Activated naive CD4-positive, alpha-beta T cell treated with anti-CD3 and anti-CD28 coated beads, Interleukin-2, amount 50 U/mL, for 72 hours (primary cell): ENCODE measurements around the gene PLCG1. TPM values are rescaled to one million over a fixed set of nuclear protein-coding genes. Genes with fewer than 3 reads are reported as not detected.
A peak's percentile ranks its signal among the peaks of the same experiment; 100 is the strongest.

ENCODE experiments used
- ATAC-seq, 2 donors: fragments of 150-1000 bp; cut with Tn5 transposase; 2 replicates each; pipeline ENCODE4 v1.10.0; 2021; ENCODE audit warnings: mild to moderate bottlenecking in 2 of 2, moderate library complexity in 2 of 2
- DNase-seq, 2 donors: peaks; one replicate each; pipeline ENCODE4 v3.0.0; 2021 to 2022; ENCODE audit warnings: low spot score in 2 of 2
- H3K27ac Mint-ChIP-seq, 2 donors: one replicate each; pipeline ENCODE4 v1.8.0; 2022; ENCODE audit warnings: mild to moderate bottlenecking in 2 of 2, mixed read lengths in 2 of 2
- H3K36me3 Mint-ChIP-seq, 2 donors: one replicate each; pipeline ENCODE4 v1.8.0; 2022; ENCODE audit warnings: mixed read lengths in 2 of 2
- H3K9me3 Mint-ChIP-seq, 2 donors: one replicate each; pipeline ENCODE4 v1.8.0; 2022; ENCODE audit warnings: mixed read lengths in 2 of 2
- total RNA-seq, 2 donors: library from RNA; stranded (reverse); gene quantifications; one replicate each; pipeline ENCODE4 v1.2.3, GENCODE V29; 2022

The PLCG1 gene
- total RNA-seq, 2 donors from 2014 or later: 153 to 348 TPM

DNA sequence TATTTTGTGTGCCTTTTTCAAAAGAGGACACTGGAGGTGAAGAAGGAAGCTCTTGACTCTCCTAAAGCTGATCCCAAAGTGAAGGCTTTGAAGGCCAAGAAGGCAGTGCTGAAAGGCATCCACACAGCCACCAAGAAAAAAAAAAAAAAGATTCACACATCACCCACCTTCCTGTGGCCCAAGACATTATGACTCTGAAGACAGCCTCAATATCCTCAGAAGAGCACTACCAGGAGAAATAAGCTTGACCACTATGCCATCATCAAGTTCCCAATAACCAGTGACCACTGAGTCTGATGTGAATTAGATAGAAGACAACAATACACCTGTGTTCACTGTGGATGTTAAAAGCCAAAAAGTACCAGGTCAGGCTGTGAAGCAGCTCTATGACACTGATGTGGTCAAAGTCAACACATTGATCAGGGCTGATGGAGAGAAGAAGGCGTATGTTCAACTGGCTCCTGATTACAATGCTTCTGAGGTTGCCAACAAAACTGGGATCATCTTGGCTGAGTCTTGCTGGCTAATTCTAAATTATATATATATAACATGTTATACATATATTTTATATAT lies 59.4 kb downstream of the PLCG1 start:
- ATAC-seq (peak; percentile 45 to 75), DNase-seq (no peak)
- H3K27ac Mint-ChIP-seq: no peak overlapping the region
- peaks cover 20 to 28% of the 10 kb centered on the region in 2 donors for H3K36me3 Mint-ChIP-seq
- peaks cover 13 to 23% of the 10 kb centered on the region in 2 donors for H3K9me3 Mint-ChIP-seq

DNA sequence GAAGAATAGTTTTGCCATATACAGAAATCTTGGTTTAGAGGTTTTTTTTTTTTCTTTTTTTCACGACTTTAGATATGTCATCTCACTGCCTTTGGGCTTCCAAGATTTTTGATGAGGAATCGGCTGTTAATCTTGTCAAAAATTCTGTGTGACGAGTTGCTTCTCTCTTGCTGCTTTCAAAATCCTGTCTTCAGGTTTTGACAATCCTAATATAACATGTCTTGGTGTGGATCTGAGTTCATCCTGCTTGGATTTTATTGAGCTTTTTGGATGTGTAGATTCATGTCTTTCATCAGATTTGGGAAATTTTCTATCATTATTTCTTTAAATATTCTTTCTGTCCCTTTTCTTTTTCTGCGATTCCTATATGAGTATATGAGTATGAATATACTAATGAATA lies 61.1 kb downstream of the PLCG1 start:
- Mint-ChIP-seq H3K27ac (no peak overlapping the region), H3K36me3 (peaks cover 21 to 28% of the 10 kb centered on the region in 2 donors), H3K9me3 (peaks cover 13 to 18% of the 10 kb centered on the region in 2 donors)
- ATAC-seq: no peak
- no peak for DNase-seq

DNA sequence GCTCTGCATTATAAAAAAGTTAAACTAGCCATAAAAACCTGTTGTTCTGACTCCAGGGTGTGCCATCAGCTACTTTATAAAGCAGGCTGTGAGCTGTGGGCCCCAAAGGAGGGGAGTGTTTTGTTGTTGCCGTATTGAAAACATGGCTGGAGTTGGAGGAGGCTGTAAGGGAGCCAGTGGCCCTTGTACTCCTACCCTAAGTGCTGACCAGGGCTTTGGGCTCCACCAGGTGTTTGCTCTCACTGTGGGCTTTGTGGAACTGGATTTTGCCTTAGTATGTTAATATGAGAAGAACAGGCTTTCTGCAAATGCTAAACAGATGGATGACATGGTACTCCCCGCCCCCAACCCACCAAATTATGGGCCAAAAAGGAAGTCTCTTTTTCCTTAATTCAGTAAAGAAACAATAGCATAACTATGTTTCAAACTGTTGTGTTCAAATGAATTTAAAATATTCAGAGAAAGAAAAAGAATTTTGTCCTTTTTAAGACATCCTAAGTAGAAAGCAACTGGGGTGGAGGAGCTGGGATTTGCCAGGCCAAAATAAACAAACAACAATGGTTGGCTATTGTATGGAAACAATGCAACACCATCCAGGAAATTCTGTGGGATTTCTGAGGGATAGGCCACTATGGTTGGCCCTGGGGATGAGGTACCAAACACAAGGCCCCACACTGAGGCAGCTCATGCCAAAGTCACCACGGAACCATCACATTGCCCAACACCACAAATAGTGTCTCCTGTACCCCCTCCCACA lies 63.3 kb downstream of the PLCG1 start:
- peaks cover 13 to 18% of the 10 kb centered on the region in 2 donors for H3K9me3 Mint-ChIP-seq
- no peak overlapping the region for H3K27ac Mint-ChIP-seq
- ATAC-seq: no peak
- peaks cover 21 to 32% of the 10 kb centered on the region in 2 donors for H3K36me3 Mint-ChIP-seq
- no peak for DNase-seq

DNA sequence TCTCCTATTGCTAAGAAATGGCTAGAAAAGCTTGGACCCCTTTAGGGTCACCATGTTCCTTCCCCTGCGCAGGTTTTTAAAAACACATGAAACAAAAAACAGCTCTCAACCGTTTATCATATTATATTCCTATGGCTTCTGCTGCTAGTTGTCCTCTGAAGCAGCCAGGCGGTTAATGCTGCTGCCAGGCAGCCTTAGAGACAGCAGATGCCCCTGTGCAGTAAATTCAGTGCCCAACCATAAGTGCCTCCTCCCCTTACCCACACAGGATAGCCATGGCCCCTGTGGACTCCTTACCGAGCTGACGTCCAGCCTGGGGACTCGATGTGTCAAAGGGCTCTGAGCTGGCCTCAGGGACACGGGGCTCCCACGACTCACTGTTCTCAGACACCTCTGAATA lies 64.4 kb downstream of the PLCG1 start:
- no peak for DNase-seq
- Mint-ChIP-seq H3K36me3 (peaks cover 21 to 32% of the 10 kb centered on the region in 2 donors), H3K9me3 (peaks cover 13 to 18% of the 10 kb centered on the region in 2 donors), H3K27ac (no peak overlapping the region)
- peak in 1 of 2 donors; percentile 35 for ATAC-seq

DNA sequence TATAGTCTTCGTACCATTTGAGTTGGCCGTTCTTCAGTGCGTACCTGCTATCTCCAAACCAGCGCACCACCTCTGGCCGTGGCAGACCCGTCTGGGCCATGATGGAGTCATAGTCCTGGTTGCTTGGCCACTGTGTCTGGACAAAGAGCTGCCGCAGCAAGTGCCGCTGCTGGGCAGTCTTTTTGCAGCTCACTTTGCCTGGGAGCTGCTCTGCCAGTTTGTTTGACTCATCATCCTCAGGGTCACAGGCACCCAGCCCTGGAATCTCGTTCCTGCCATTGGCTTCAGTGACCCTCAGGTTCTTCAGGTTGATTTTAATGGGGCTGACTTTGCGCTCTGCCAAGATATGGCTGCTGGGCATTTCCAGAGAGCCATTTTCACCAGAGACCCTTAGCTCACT lies 65.1 kb downstream of the PLCG1 start:
- peaks cover 13 to 18% of the 10 kb centered on the region in 2 donors for H3K9me3 Mint-ChIP-seq
- H3K27ac Mint-ChIP-seq: no peak overlapping the region

DNA sequence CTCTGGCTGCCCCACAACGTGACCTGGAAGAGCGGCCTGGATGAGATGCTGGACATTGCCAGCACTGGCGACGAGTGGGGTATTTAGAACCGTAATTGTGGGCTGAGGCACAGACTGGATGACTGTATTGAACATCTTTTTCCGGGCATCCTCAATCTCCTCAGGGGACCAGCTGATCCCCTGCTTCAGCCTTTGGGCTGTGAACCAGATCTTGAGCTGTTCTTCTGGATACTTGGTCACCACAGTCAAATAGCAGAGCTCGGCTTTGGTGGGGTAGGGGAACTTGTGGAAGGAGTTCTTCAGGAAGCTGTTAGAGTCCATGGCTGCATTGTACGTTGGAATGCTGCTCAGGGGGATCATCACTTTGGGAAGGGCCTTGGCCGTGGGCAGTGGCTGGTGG lies 66.3 kb downstream of the PLCG1 start:
- DNase-seq (no peak), ATAC-seq (no peak)
- Mint-ChIP-seq H3K27ac (no peak overlapping the region), H3K9me3 (peaks cover 13 to 14% of the 10 kb centered on the region in 2 donors), H3K36me3 (peaks cover 16 to 30% of the 10 kb centered on the region in 2 donors)

More for the DNA sequence above, 65.1 kb downstream of the PLCG1 start:
- no peak for DNase-seq
- H3K36me3 Mint-ChIP-seq: peaks cover 21 to 32% of the 10 kb centered on the region in 2 donors
- no peak for ATAC-seq

DNA sequence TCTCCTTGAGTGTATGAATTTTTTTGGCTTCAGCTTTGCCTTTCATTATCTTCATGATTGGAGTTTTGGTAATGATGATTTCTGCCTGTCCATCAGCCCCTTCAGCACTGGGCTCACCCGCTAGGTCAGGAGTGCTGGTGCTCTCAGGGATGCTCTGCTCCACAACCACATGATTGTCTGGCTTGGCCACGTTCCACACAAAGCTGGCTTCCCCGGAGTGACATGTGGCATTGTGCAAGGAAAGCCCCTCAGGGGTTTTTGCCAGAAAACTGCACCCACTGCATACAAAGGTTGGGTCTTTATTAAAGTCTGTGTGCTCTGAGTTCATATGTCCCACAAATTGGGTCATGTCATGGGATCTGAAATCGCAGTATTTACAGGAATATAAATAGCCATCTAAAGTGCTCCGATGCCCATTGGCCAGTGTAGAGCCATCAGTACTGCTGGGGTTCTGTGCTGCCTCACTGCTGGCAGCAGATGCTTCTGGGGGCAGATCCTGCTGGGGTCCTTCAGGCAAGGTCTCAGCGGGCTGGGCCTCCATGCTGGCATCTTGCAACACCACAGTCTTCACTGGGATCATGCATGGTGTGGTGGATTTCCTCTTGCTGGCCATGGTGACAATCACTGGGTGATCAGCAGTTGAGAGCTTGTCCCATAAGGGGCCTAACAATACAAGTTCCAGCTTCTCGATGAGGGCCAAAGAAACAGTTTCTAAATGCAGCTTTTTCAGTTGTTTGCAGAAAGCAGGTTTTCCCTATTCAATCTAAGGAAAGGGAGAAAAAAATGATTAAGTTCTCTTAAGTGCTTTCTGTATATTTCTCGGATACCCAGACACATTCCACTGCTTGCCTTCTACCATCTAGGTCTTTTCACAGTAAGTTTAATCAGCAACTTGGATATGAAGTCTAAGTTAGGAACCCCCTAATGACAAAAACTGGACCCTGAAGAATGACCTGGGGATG lies 67.2 kb downstream of the PLCG1 start:
- peak overlapping the region in 1 of 2 donors; percentile 70 for H3K27ac Mint-ChIP-seq
- DNase-seq: no peak
- peaks cover 6% of the 10 kb centered on the region in 2 donors for H3K9me3 Mint-ChIP-seq
- H3K36me3 Mint-ChIP-seq: peaks cover 8 to 22% of the 10 kb centered on the region in 2 donors
- ATAC-seq: no peak

DNA sequence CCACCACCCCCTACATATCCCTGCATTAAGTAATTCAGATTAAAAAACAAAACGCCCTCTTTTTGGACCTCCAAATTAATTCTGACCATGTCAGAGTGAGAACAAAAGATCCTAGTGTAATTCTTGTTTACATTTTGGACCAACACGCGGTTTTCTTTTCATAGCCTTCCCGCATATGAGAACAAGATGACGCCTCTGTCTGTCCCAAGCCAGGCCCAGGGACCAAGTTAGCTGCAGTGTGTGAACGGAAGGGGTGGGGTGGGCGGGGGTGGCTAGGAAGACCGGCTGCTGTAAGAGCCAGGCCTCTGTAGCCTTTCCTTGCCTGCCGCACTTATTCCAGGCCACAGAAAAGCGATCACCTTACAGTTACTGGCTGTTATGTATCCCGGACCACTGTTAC lies 68.0 kb downstream of the PLCG1 start:
- no peak for ATAC-seq

DNA sequence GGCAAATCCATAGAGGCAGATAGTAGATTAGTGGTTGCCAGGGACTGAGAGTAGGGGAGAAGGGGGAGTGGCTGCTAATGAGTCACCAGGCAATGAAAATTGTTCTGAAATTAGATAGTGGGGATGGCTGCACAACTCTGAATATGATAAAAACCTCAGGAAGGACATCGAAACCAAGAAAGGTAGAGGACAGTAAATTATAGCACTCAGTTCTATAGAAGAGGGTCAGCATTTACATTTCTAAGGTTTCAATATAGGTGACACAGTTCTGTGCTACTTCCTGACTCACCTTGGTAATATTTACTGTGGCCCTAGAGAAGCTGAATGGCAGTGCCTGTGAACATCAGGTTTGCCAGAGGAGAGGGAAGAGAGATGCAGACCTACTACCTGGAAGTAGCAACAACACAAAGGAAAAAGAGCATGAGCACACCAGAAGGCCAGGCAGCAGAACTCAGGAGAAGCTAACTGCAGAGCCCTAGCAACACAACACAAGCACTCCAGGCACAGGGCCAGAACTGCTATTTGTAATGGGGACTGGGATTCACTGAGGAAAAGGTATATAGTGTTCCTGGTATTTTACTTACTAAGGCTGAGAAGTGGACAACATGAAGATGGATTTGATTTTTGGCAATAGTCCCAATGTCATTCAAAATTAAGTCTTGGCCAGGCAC lies 75.9 kb downstream of the PLCG1 start:
- H3K9me3 Mint-ChIP-seq: no peaks in the 10 kb centered on the region
- no peaks in the 10 kb centered on the region for H3K36me3 Mint-ChIP-seq
- H3K27ac Mint-ChIP-seq: no peak overlapping the region
- no peak for DNase-seq
- ATAC-seq: no peak

More for the DNA sequence above, 68.0 kb downstream of the PLCG1 start:
- Mint-ChIP-seq H3K36me3 (peaks cover 4 to 22% of the 10 kb centered on the region in 2 donors), H3K27ac (no peak overlapping the region), H3K9me3 (peaks cover 2 to 3% of the 10 kb centered on the region in 2 donors)
- DNase-seq: no peak

DNA sequence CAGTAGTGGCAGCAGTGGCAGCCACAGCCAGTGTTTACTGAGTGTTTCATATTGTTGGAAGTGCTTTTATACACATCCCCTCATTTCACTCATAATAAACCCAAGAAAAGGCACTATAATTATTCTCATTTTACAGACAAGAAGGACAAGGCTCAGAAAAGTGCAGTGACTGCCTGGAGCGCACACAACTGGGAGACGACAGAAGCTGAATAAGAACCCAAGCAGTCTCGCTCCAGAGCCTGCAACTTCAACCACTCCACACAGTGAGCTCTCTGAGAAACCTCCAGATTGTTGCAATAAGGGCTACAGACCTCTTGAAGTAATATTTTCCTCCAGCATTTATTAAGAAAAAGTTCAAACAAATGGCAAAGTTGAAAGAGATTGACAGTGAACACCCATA lies 76.9 kb downstream of the PLCG1 start:
- Mint-ChIP-seq H3K36me3 (no peaks in the 10 kb centered on the region), H3K9me3 (no peaks in the 10 kb centered on the region), H3K27ac (no peak overlapping the region)
- ATAC-seq: no peak
- DNase-seq: no peak

DNA sequence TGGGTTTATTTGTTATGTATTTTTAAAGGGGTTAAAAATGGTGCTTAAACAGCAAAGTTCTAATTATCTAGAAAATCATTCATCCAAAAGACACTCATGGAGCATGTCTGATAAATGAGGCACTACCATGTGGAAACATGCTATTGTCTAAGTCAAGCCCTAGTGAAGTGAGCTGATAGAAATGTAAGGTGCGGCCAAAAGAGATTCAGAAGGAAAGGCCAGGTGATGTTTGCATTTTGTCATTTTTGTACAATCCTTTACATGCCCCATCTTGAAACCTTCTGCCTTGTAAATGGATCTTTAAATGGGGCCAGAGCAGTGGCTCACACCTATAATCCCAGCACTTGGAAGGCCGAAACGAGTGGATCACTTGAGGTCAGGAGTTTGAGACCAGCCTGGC lies 77.3 kb downstream of the PLCG1 start:
- ATAC-seq (no peak), DNase-seq (no peak)
- H3K9me3 Mint-ChIP-seq: no peaks in the 10 kb centered on the region
- H3K36me3 Mint-ChIP-seq: no peaks in the 10 kb centered on the region
- H3K27ac Mint-ChIP-seq: no peak overlapping the region

DNA sequence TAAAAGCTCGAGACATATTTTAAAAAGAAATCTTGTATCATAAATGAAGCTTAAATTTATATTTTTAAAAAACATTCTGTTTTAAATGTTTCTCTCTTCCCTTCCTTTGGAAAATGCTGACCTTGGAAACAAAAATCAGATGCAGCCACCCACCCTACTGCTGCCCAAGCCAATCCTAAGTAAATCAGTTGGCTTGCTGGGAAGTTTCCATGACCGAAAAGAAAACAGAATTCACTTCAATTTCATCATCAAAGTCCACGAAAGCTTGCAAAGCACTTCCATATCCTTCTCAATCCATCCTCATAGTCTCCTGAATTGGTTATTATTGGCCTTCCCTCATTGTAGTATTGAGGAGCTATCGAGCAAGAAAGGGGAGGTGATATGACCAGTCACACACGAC lies 80.1 kb downstream of the PLCG1 start:
- ATAC-seq (no peak), DNase-seq (no peak)
- Mint-ChIP-seq H3K36me3 (no peaks in the 10 kb centered on the region), H3K9me3 (no peaks in the 10 kb centered on the region), H3K27ac (no peak overlapping the region)

DNA sequence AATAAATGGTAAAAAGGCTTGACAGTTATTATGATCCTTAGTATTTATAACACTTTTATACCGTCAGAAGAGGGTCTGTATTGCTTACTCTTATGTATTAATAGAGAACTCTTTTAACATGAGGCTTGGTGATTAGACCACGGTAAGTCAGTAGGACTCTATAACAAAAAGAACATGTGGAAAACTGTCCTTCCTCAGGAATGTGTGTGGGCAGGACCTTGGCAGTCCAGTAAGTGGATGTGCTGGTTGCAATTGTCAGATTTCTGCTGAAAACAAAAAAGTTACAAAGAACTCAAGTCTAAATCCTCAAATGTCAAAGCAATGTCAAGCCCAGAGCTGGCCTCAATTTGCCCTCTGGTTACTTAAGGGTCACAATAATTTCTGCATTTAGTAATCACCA lies 81.1 kb downstream of the PLCG1 start:
- no peak for DNase-seq
- no peak for ATAC-seq
- H3K36me3 Mint-ChIP-seq: no peaks in the 10 kb centered on the region
- no peak overlapping the region for H3K27ac Mint-ChIP-seq
- H3K9me3 Mint-ChIP-seq: no peaks in the 10 kb centered on the region

DNA sequence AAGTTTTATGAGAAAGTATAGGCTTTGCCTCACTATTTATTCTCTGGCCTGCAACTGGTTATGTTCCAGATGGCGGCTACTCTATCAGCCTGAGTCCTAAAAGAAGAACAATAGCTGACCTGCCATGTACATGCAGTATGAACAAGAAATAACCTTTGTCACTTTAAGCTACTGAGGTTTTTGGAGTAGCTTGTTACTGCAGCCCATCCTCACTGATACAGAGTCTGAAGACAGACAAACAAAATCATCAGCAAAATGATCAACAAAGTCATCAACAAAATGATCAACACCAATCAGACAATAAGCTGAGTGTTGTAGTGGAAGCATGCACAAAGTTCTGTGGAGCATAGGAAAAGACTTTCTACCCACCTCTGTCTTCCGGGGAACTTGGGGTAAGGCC lies 82.5 kb downstream of the PLCG1 start:
- no peaks in the 10 kb centered on the region for H3K36me3 Mint-ChIP-seq
- no peaks in the 10 kb centered on the region for H3K9me3 Mint-ChIP-seq
- ATAC-seq: no peak
- H3K27ac Mint-ChIP-seq: no peak overlapping the region
- DNase-seq: no peak

DNA sequence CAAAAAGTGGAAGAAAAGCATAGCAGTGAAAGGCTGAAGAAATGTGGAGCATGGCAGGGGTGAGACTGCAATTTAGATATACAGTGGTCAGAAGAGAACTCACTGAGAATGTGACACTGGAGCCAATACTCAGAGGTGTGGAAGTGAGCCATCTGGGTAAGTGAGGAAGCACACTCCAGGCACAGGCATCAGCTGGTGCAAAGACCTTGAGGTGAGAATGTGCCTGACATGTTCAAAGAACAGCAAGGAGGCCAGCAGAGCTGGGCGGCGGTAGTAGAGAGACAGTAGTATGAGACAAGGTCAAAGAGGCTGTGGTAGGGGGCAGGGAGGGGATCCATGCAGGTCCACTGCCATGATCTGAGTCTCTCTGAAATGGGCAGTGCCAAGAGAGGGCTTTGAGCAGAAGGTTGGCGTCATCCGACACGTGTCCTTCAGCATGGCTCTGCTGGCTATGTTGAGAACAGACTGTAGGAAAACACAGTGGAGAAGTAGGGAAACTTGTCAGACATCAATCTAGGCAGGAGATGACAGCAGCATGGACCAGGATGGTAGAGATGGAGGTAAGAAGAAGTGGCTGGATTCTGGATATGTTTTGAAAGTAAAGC lies 84.4 kb downstream of the PLCG1 start:
- H3K9me3 Mint-ChIP-seq: no peaks in the 10 kb centered on the region
- H3K27ac Mint-ChIP-seq: no peak overlapping the region
- no peak for ATAC-seq
- no peaks in the 10 kb centered on the region for H3K36me3 Mint-ChIP-seq
- no peak for DNase-seq

DNA sequence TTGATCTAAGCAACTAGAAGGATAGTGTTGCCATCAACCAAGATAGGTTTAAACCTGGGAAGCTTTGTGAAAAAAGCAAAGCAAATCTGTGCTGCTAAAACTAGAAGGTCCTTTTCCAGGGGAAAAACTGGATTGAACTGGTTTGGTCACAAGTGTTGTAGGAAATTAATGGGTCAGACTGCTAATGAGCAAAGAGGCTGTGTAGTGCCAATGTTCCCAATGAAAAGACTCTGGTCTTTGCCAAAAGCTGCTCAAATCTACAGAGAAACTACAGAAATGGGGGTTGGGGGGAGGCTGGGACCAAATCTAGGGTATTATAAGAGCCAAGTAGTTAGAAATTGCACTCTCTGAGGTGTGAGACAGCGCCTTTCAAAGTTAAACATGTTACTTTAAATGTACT lies 85.0 kb downstream of the PLCG1 start:
- ATAC-seq (no peak), DNase-seq (no peak)
- H3K9me3 Mint-ChIP-seq: no peaks in the 10 kb centered on the region
- no peak overlapping the region for H3K27ac Mint-ChIP-seq
- H3K36me3 Mint-ChIP-seq: no peaks in the 10 kb centered on the region
